Keratinocyte (primary cell): ENCODE results near the gene CPSF3.

Source experiments
- EZH2 ChIP-seq: IDR thresholded peaks from one replicate; pipeline ENCODE4 v1.6.1; 2012; ENCODE audit warnings: inconsistent platforms, mild to moderate bottlenecking, low read length, moderate library complexity
- TF ChIP-seq, protein P1 (sequence below), 3 experiments: IDR thresholded peaks in 1 of 3; conservative IDR thresholded peaks in 1 of 3; optimal IDR thresholded peaks in 1 of 3; 2 replicates in 2 of 3; 3 replicates in 1 of 3; pipeline versions ENCODE3 to v1.5.1; 2011; ENCODE audit warnings: low read length in 3 of 3, mild to moderate bottlenecking in 3 of 3, moderate library complexity in 2 of 3, control low read depth in 1 of 3, inconsistent platforms in 1 of 3; ENCODE audit not compliant: insufficient read depth in 2 of 3; ENCODE audit errors: extremely low read depth in 1 of 3

DNA sequence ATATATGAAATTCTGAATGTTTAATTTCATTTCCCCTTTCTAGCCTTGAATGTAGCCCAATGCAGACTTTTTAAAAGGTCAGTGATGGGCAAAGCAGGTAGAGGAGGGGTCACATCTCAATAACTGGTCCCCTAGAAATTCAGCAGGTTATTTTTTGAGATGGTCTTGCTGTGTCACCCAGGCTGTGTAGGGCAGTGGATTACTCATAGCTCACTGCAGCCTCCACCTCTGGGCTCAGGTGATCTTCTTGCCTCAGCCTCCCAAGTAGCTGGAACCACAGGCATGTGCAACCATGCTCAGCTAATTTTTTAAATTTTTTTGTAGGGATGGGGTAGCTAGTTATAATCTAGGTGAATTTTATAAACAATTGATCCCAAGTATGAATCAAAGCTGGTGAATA, 59.7 kb downstream of the CPSF3 start:
- TF ChIP-seq, protein P1, sequence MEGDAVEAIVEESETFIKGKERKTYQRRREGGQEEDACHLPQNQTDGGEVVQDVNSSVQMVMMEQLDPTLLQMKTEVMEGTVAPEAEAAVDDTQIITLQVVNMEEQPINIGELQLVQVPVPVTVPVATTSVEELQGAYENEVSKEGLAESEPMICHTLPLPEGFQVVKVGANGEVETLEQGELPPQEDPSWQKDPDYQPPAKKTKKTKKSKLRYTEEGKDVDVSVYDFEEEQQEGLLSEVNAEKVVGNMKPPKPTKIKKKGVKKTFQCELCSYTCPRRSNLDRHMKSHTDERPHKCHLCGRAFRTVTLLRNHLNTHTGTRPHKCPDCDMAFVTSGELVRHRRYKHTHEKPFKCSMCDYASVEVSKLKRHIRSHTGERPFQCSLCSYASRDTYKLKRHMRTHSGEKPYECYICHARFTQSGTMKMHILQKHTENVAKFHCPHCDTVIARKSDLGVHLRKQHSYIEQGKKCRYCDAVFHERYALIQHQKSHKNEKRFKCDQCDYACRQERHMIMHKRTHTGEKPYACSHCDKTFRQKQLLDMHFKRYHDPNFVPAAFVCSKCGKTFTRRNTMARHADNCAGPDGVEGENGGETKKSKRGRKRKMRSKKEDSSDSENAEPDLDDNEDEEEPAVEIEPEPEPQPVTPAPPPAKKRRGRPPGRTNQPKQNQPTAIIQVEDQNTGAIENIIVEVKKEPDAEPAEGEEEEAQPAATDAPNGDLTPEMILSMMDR (optimal IDR thresholded peaks at IDR 0.05 in 1 of 3, IDR thresholded peaks at IDR 0.05 in 1 of 3, conservative IDR thresholded peaks at IDR 0.05 in 1 of 3; ENCODE audit: extremely low read depth in 1 of 3, insufficient read depth in 2 of 3, low read length in 3 of 3), result no peak
- no peak for TF ChIP-seq EZH2
